NCI-H2227 (cell line): ENCODE measurements around the gene SLC29A2.
A peak's percentile ranks its signal among the peaks of the same experiment; 100 is the strongest.

ENCODE experiments used
- DNase-seq: peaks from one replicate; lab custom pipeline; 2025; ENCODE audit not compliant: unreplicated experiment; lab: John Stamatoyannopoulos, UW

SLC29A2 gene

GRCh38 chr11:66371627-66372415 is at the start of gene SLC29A2:
Gene SLC29A2 (minus strand): TSS chr11:66371760. CDS start chr11:66371591, 169 bp downstream.
- peak; percentile 93 for DNase-seq

- peak; percentile 95 for DNase-seq
Measured at GRCh38 chr11:66420671-66421476, 49.3 kb upstream of the SLC29A2 start, which contains the start of gene NPAS4. Gene NPAS4 (plus strand): TSS chr11:66421035. CDS start chr11:66421180, 145 bp downstream.

GRCh38 chr11:66419825-66420224 is 48.3 kb upstream of the SLC29A2 start:
- DNase-seq: peak; percentile 63

- DNase-seq: no peak
Measured at GRCh38 chr11:66418986-66419308, 47.4 kb upstream of the SLC29A2 start.

- peak; percentile 85 for DNase-seq
Measured at GRCh38 chr11:66418168-66418985, 46.8 kb upstream of the SLC29A2 start.

- DNase-seq: peak; percentile 83
Measured at GRCh38 chr11:66417000-66417399, 45.4 kb upstream of the SLC29A2 start.

GRCh38 chr11:66415423-66415822 is 43.9 kb upstream of the SLC29A2 start:
- no peak for DNase-seq

- DNase-seq: no peak
Measured at GRCh38 chr11:66414120-66414934, 42.8 kb upstream of the SLC29A2 start.

GRCh38 chr11:66413167-66413566 is 41.6 kb upstream of the SLC29A2 start:
- DNase-seq: no peak

- no peak for DNase-seq
Measured at GRCh38 chr11:66412110-66412509, 40.5 kb upstream of the SLC29A2 start.

GRCh38 chr11:66411323-66411722 is 39.8 kb upstream of the SLC29A2 start:
- no peak for DNase-seq

GRCh38 chr11:66410191-66410590 is 38.6 kb upstream of the SLC29A2 start:
- DNase-seq: no peak

- no peak for DNase-seq
Measured at GRCh38 chr11:66409226-66409625, 37.7 kb upstream of the SLC29A2 start.

GRCh38 chr11:66408488-66409214 is 37.1 kb upstream of the SLC29A2 start:
- DNase-seq: peak; percentile 96

GRCh38 chr11:66407651-66408050 is 36.1 kb upstream of the SLC29A2 start:
- no peak for DNase-seq

- no peak for DNase-seq
Measured at GRCh38 chr11:66393954-66394353, 22.4 kb upstream of the SLC29A2 start.

GRCh38 chr11:66391322-66391721 is 19.8 kb upstream of the SLC29A2 start:
- DNase-seq: no peak

- peak; percentile 54 for DNase-seq
Measured at GRCh38 chr11:66388780-66389386, 17.3 kb upstream of the SLC29A2 start.
